HG03342 (cell line): ENCODE measurements around the gene ACAP3.
A peak's percentile ranks its signal among the peaks of the same experiment; 100 is the strongest.

Experiments used
- ATAC-seq: cut with Tn5 transposase; IDR thresholded peaks from one replicate; pipeline ENCODE4 v1.9.1; 2021; ENCODE audit warnings: mild to moderate bottlenecking, moderate library complexity; ENCODE audit not compliant: unreplicated experiment

ACAP3 gene, protein sequence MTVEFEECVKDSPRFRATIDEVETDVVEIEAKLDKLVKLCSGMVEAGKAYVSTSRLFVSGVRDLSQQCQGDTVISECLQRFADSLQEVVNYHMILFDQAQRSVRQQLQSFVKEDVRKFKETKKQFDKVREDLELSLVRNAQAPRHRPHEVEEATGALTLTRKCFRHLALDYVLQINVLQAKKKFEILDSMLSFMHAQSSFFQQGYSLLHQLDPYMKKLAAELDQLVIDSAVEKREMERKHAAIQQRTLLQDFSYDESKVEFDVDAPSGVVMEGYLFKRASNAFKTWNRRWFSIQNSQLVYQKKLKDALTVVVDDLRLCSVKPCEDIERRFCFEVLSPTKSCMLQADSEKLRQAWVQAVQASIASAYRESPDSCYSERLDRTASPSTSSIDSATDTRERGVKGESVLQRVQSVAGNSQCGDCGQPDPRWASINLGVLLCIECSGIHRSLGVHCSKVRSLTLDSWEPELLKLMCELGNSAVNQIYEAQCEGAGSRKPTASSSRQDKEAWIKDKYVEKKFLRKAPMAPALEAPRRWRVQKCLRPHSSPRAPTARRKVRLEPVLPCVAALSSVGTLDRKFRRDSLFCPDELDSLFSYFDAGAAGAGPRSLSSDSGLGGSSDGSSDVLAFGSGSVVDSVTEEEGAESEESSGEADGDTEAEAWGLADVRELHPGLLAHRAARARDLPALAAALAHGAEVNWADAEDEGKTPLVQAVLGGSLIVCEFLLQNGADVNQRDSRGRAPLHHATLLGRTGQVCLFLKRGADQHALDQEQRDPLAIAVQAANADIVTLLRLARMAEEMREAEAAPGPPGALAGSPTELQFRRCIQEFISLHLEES

GRCh38 chr1:1307923-1308755, at the start of gene ACAP3, which contains the start of gene PUSL1:
Gene ACAP3, minus strand, starts transcription at chr1:1307930. Its CDS starts 115 bp downstream, at chr1:1307815.
Gene PUSL1, plus strand, starts transcription at chr1:1308597. Its CDS starts 47 bp downstream, at chr1:1308644.
- peak; percentile 49 for ATAC-seq

DNA sequence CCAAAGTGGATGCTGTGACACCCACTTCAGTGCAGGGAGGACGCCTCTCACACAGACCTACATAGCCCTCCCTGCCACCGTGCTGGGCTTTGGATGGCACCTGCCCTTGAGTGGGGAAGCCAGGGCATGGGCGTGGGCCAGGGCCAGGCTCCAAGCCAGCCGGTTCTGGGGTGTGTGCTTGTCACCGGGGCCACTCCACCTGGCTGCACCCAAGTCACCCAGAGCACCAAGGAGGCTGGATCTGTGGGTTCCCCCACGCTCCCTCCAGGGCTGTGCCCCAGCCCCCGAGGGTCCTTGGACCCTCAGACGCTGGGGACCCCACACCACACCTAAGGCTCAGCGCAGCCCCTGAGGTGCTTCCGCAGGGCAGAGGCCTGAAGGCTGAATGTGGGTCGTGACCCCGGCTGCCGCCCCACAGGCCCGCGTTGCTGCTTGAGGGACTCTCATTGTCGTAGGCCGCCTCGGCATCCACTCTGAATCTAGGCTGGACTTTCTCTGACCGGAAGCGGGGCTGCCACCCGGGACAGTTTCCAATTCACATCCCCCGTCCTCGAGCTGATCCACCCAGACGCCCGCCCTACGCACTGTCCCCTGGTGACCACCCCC, 49.2 kb upstream of the ACAP3 start:
- no peak for ATAC-seq

- no peak for ATAC-seq
Observed at GRCh38 chr1:1356166-1356795, 48.6 kb upstream of the ACAP3 start.

DNA sequence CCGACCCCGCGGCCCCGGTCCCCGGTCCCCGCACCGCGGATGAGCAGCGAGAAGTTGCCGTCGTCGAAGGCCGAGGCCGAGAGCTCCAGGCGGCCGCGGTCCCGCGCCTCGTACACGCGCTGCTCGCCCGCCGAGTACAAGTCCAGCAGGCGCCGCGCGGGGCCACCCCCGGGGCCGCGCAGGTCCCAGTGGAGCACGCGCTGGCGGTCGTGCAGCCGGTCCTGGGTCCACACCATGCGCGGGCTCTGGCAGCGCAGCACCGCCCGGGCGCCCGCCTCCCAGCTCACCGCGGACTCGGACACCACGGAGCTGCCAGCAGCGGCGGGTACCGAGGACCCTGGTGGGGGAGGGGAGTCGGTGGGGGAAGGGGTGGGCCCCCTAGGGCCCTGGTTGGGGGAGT, 47.7 kb upstream of the ACAP3 start:
- ATAC-seq = no peak

DNA sequence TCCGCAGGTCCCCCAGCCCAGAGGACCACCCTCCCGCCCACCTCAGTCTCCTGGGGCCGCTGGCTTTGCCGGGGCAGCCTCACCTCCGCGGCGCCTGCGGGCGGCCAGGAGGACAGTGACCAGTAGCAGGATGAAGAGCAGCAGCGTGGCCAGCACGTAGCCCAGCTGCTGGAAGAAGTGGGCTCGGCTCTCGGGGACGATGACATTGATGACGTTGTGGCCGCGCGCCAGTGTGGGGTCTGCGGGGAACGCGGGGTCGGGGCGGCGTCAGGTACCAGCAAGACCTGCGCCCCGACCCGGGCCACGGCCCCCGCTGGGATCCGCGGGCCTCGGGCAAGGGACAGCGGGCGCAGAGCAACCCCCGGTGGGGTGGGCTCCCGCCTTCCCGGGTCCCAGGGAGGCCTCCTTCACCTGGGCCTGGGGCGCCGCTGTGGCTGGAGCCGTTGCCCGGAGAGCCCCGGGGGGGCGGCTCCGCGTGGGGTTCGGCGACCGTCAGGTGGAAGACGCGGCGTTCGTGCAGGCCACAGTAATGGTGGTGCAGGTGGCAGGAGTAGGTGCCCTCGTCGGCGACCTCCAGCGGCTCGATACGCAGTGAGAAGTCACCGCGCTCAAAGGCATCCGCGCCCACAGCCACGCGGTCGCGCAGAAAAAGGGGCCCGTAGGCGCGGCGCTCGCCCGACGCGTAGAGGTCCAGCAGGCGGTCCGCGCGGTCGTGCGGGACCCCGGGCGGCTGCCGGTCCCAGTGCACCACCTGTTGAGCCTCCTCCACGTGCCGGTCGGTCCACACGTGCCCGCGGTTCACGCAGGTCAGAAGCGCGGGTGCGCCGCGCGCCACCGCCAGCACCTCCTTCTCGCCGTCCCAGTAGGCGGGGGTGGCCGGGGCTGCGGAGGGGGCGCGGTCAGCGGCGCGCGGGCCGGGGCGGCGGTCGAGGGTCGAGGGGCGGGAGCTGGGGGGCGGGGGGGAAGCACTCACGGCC, 46.8 kb upstream of the ACAP3 start:
- no peak for ATAC-seq

GRCh38 chr1:1353389-1354151, 45.8 kb upstream of the ACAP3 start:
- ATAC-seq = no peak

GRCh38 chr1:1352786-1353388, 45.2 kb upstream of the ACAP3 start:
- ATAC-seq = no peak

DNA sequence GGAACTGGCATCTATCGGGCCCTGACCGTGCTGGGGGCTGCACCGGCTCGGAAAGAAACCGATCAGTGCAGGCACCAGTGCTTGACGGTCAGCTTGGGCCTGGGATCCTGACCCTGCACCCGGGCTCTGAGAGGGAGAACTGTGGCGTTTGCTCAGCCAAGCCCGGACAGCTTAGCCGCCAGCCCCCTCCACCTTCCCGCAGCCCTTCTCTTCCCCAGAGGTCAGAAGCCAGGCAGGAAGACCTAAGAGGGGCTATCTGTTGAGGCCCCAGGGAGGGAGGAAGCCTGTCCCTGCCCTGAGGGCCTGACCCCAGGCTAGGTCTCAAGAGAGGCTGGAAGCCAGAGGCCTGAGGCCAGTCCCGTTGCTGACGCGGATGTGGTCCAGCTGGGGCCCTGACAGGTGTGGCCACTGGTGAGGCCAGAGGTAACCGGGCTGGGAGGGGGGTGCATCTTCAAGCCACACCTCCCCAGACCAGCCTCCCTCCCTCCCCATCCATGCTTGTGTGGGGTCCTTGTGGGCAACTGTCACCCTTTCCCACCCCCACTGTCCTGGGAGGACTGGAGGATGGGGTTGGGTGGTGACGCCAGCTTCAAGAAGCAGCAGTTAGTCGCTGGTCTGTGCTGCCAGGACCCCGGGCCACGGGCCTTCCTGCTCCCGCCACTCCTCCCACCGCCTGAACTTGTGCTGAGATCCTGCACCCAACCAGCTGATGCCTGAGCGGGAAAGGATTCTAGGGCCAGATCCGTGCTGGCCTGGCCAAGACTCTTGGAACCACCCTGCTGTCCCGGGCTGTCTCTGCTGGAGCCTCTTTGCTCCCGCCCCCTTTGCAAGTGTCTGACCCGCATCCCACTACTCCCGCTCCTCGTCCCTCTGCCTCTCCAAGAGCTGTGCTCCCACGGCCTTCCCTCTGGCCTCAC, 44.0 kb upstream of the ACAP3 start:
- ATAC-seq = no peak

DNA sequence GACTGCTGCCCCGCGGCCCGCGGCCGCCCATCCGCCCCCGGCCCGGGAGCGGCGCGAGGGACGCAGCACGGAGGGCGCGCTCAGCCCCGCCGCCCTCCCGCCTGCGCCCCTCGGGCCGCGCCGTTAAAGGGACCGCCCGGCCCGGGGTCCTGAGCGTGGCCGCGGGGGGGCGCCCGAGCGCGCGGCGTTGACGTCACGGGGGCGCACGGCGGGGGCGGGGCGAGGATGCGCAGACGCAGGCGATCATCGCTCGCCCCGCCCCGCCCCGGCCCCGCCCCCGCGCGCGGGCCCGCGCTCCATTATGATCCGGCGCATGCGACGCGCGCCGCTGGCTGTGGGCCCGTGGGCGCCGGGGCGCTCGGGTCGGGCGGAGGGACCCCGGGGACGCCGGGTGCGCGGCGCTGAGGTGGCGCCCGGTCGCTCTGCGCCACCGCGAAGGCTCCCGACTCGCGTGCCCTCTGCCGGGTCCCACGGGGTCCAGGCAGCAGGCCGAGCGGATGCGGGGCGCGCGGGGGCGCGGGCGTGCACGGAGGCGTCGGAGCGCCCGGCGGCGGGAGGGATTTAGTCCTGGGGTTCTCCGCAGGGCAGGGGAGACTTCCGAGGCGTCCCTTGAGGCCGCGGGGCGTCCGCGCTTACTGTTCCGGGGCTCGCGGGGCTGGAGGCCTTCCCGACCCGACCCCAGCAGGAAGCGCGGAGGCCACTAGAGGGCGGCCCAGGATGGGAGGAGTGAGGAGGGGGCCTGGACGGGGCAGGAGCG, 41.7 kb upstream of the ACAP3 start, which contains the start of gene DVL1:
DVL1 (minus strand) TSS at position 163 of the 757 bp plus-strand sequence. CDS start 353 bp downstream, outside the sequence.
- peak; percentile 61 for ATAC-seq

DNA sequence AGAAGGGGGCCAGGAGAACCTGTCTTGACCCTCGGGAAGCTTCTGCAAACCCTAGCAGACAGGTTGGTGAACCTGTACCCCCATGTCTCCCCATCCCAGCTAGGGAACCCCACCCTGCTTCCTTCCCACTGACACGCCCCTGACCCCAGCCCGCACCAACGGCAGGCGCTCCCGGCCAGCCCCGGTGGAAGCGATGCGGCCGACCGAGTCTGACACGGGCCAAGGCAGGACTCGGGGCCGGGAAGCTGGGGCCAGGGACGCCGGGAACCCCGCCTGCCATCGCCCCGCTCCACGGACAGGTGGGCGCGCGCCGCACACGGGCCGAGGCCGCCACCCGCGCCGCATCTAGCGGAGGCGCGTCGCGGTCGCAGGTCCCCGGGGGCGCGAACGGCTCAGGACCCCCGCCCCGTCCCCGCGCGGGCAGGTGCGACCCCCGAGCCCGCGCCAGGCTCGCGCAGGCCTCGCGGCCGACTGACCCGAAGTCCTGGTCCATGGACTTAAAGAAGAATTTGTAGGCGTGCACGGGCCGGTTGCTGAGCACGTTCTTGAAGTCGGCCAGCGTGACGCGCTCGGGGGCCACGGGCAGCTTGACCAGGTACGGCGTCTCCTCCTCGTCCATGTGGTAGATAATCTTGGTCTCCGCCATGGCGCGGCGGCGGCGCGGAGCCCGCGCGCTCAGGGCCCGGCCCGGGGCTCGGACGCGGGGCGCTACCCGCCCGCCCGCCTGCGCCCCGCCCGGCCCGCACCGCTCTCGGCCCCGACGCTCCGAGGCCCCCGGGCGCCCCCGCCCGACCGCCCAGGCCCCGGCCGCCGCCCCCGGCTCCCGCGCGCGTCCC, 40.9 kb upstream of the ACAP3 start:
- ATAC-seq = peak; percentile 28

GRCh38 chr1:1347663-1348419, 40.1 kb upstream of the ACAP3 start:
- no peak for ATAC-seq

DNA sequence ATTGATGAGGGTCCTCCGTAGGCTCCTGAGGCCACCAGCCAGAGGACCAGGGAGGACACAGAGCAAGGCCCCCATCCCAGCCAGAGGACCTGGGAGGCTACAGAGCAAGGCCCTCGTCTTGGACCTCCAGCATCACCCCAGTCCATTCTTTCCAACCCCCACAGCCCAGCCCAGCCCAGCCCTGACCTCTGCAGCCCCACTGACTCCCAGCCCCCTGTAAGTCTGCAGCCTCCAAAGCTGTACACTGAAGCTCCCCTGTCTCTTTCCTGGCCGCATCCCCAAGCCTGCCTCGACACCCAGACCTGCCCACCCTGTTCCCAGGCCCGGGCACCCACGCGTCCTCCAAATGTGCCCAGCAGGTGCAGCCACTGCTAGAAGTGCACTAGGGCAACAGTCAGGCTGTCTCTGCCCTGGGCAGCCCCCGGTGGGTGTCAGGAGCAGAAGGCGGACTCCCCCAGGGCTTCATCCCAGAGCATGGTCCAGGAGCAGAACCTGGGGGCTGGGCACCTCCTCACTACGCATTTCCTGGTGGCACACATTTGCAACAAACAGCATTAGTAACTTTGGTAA, 39.4 kb upstream of the ACAP3 start:
- no peak for ATAC-seq

GRCh38 chr1:1346501-1346890, 38.8 kb upstream of the ACAP3 start:
- no peak for ATAC-seq
